Transverse colon (tissue), 4 donors: ENCODE results near the gene SPAG7. TPM values are rescaled to one million over a fixed set of nuclear protein-coding genes. Genes with fewer than 3 reads are reported as not detected.

Experiments used
- DNase-seq: peaks from one replicate; pipeline ENCODE4 v3.0.0-alpha.2; 2019
- H3K27ac ChIP-seq, 4 donors: fragments of 200-600 bp; sonication (generic); 2 replicates each; pipeline ENCODE4 v1.5.1; 2016 to 2018; ENCODE audit warnings: inconsistent platforms in 4 of 4
- H3K27me3 ChIP-seq: fragments of 200-600 bp; sonication (generic); 2 replicates; pipeline ENCODE4 v1.5.1; 2017; ENCODE audit warnings: inconsistent platforms
- H3K36me3 ChIP-seq, 4 donors: fragments of 200-600 bp; sonication (generic); 2 replicates each; pipeline ENCODE4 v1.5.1; 2017 to 2019; ENCODE audit warnings: inconsistent platforms in 4 of 4
- H3K4me1 ChIP-seq, 4 donors: fragments of 200-600 bp; sonication (generic); 2 replicates each; pipeline ENCODE4 v1.5.1; 2017 to 2020; ENCODE audit warnings: inconsistent platforms in 4 of 4
- H3K4me3 ChIP-seq, 4 donors: fragments of 200-600 bp; sonication (generic); 1 replicate in 1 of 4; 2 replicates in 3 of 4; pipeline versions ENCODE4 v1.5.1 to v1.6.1; 2017 to 2019; ENCODE audit warnings: inconsistent platforms in 4 of 4
- H3K9me3 ChIP-seq, 2 donors: fragments of 200-600 bp; sonication (generic); 2 replicates each; pipeline ENCODE4 v1.5.1; 2017 to 2019; ENCODE audit warnings: inconsistent platforms in 2 of 2
- CTCF ChIP-seq, 5 experiments: fragments of 200-600 bp in 3 of 5; fragments of 450-650 bp in 2 of 5; sonication (generic) in 3 of 5; IDR thresholded peaks; 1 replicate in 2 of 5; 2 replicates in 3 of 5; pipeline ENCODE4 v1.5.1; 2016 to 2017; ENCODE audit warnings: antibody characterized with exemption in 5 of 5, inconsistent platforms in 3 of 5, mild to moderate bottlenecking in 2 of 5, moderate library complexity in 1 of 5
- EP300 ChIP-seq: sonication (generic); formaldehyde crosslinking; IDR thresholded peaks from one replicate; pipeline ENCODE4 v1.6.1; 2017; ENCODE audit warnings: antibody characterized with exemption, low read depth
- POLR2A ChIP-seq: fragments of 450-650 bp; IDR thresholded peaks from one replicate; pipeline ENCODE4 v1.6.1; 2016; ENCODE audit warnings: antibody characterized with exemption, mild to moderate bottlenecking, moderate library complexity
- POLR2AphosphoS5 ChIP-seq, 3 donors: sonication (generic); formaldehyde crosslinking; IDR thresholded peaks; one replicate each; pipeline ENCODE4 v1.6.1; 2016; ENCODE audit warnings: antibody characterized with exemption in 3 of 3
- WGBS, 2 donors: methylation state at CpG; one replicate each; pipeline ENCODE4 v1.1.5; 2018; ENCODE audit warnings: low coverage in 1 of 2; 5-methylcytosine and 5-hydroxymethylcytosine counted together
- in situ Hi-C, 4 donors: fragments of 200-750 bp; cut with MboI; loops; one replicate each; pipeline versions ENCODE4 v1.15.0 to v1.15.1; 2017; ENCODE audit warnings: low sequenced_read_pairs in 3 of 4, low pct_ligation_motif_present in 1 of 4, low pct_unique_long_range_greater_than_20kb in 1 of 4
- intact Hi-C: fragments of 100-400 bp; cut with DNase I; formaldehyde crosslinking; loops from one replicate; pipeline ENCODE4 v1.15.1; 2023; ENCODE audit warnings: low total_unique reads
- total RNA-seq, 4 donors: library from RNA; depleted of rRNA; stranded (reverse); fragments of >200 nt; gene quantifications; one replicate each; pipeline ENCODE4 v1.1.0, GENCODE V29; 2016

The SPAG7 gene
- total RNA-seq, 4 donors from 2014 or later: 8.2 to 64.7 (median 47.4) TPM

- WGBS, 2 donors: 95% methylated on average over 8 of the region's 8 CpGs; no CpG with 5 or more reads in 1 of the 2 donors
- Histone ChIP-seq H3K36me3 (peaks cover 0 to 7% (median 3%) of the 10 kb centered on the region in 4 donors), H3K4me3 (no peak overlapping the region), H3K4me1 (peaks cover 6 to 25% (median 14%) of the 10 kb centered on the region in 4 donors), H3K27ac (no peak overlapping the region), H3K9me3 (no peaks in the 10 kb centered on the region), H3K27me3 (no peaks in the 10 kb centered on the region)
- intact Hi-C loops (no loop called here), in situ Hi-C loops (no loop called here)
- no peak for TF ChIP-seq CTCF (IDR thresholded peaks at IDR 0.05)
- TF ChIP-seq EP300: no peak
- TF ChIP-seq POLR2A: no peak
- no peak for DNase-seq
These were observed 12.5 kb downstream of the SPAG7 start for GRCh38 chr17:4955091-4955490.

GRCh38 chr17:4953451-4953961, 14.1 kb downstream of the SPAG7 start:
- WGBS, 2 donors: 62 to 73% methylated on average over 2 to 14 of the region's 14 CpGs
- Histone ChIP-seq H3K36me3 (no peaks in the 10 kb centered on the region), H3K4me3 (no peak overlapping the region), H3K27ac (no peak overlapping the region), H3K27me3 (no peaks in the 10 kb centered on the region), H3K9me3 (no peaks in the 10 kb centered on the region), H3K4me1 (peaks cover 6 to 29% (median 10%) of the 10 kb centered on the region in 4 donors)
- in situ Hi-C loops (no loop called here), intact Hi-C loops (no loop called here)
- TF ChIP-seq EP300: no peak
- TF ChIP-seq POLR2A: no peak
- no peak for TF ChIP-seq CTCF (IDR thresholded peaks at IDR 0.05)
- TF ChIP-seq POLR2AphosphoS5 (IDR thresholded peaks at IDR 0.05): no peak
- no peak for DNase-seq

- 92 to 100% methylated on average over 2 to 3 of the region's 3 CpGs for WGBS, 2 donors
- peaks cover 9 to 33% (median 14%) of the 10 kb centered on the region in 4 donors for H3K4me1 ChIP-seq
- H3K4me3 ChIP-seq: no peak overlapping the region
- DNase-seq: no peak
- H3K36me3 ChIP-seq: no peaks in the 10 kb centered on the region
- TF ChIP-seq POLR2A: no peak
- TF ChIP-seq CTCF (IDR thresholded peaks at IDR 0.05): no peak
- TF ChIP-seq POLR2AphosphoS5 (IDR thresholded peaks at IDR 0.05): no peak
- TF ChIP-seq EP300: no peak
- in situ Hi-C loops: no loop called here
- intact Hi-C loops: no loop called here
- H3K9me3 ChIP-seq: no peaks in the 10 kb centered on the region
- H3K27ac ChIP-seq: no peak overlapping the region
- H3K27me3 ChIP-seq: no peaks in the 10 kb centered on the region
These were observed 16.1 kb downstream of the SPAG7 start for GRCh38 chr17:4951486-4951885.

DNA sequence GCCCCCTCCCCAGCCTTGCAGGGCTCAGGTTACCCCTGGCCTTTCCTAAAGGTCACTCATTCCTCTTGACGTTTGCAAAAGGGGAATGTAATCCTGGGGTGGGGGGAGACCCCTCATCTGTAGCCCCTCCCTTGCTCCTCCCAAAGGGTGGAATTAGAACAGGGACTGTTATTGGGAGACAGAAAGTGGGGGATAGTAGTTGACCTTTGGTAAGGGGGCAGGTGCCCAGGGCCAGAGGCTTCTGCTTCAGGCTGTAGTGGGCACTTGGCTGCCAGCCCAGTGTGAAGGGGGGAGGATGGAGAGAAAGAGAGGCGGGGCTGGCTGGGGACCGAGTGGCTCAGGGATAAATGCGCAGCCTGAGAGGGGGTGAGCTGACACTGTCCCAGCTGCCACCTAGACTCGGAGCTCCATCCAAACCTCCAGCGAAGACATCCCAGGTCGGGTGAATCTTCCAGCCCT, 16.8 kb downstream of the SPAG7 start, which contains the start of gene ENO3:
ENO3 (plus strand) TSS at position 374 of the 459 bp plus-strand sequence. CDS start 711 bp downstream, outside the sequence.
- DNase-seq: peak; percentile 37
- peak within 1 kb of the TSS; percentile 33 to 92 (median 64) for H3K4me3 ChIP-seq
- TF ChIP-seq CTCF (IDR thresholded peaks at IDR 0.05) (no peak), POLR2A (no peak), POLR2AphosphoS5 (IDR thresholded peaks at IDR 0.05) (no peak), EP300 (no peak)
- peak within 1 kb of the TSS; percentile 95 to 100 (median 100) for H3K27ac ChIP-seq
- H3K36me3 ChIP-seq: no peaks in the 10 kb centered on the region
- intact Hi-C loops (no loop called here), in situ Hi-C loops (no loop called here)
- H3K4me1 ChIP-seq: peaks cover 16 to 40% (median 22%) of the 10 kb centered on the region in 4 donors
- no peaks in the 10 kb centered on the region for H3K9me3 ChIP-seq
- H3K27me3 ChIP-seq: no peaks in the 10 kb centered on the region
- 42 to 52% methylated on average over 3 to 7 of the region's 7 CpGs for WGBS, 2 donors
